Calu3 (cell line): ENCODE data around the gene DYSF. TPM values are rescaled to one million over a fixed set of nuclear protein-coding genes. Genes with fewer than 3 reads are reported as not detected.

Experiments
- BruUV-seq: library from RNA; stranded (reverse); fragments of 400-500 nt; replicated peaks from 2 replicates; lab custom pipeline; 2021; lab: Mats Ljungman, UMichigan
- CTCF ChIA-PET: fragments of 300-600 bp; sonication (Branson Sonifier 250); formaldehyde crosslinking; loops from one replicate; lab custom pipeline; 2022; ENCODE audit warnings: antibody characterized with exemption; lab: Charles Lee
- DNase-seq: peaks from one replicate; pipeline ENCODE4 v3.0.0; 2022
- H3K27ac Mint-ChIP-seq: one replicate; pipeline ENCODE4 v1.8.0; 2022; ENCODE audit warnings: mixed read lengths; ENCODE audit not compliant: unreplicated experiment
- H3K27me3 Mint-ChIP-seq: one replicate; pipeline ENCODE4 v1.8.0; 2022; ENCODE audit warnings: mixed read lengths; ENCODE audit not compliant: unreplicated experiment
- H3K36me3 Mint-ChIP-seq: one replicate; pipeline ENCODE4 v1.8.0; 2022; ENCODE audit warnings: mild to moderate bottlenecking, moderate library complexity, mixed read lengths; ENCODE audit not compliant: insufficient read depth, unreplicated experiment
- H3K4me1 Mint-ChIP-seq: one replicate; pipeline ENCODE4 v1.8.0; 2022; ENCODE audit warnings: mild to moderate bottlenecking, low read depth, mixed read lengths; ENCODE audit not compliant: unreplicated experiment
- H3K4me3 Mint-ChIP-seq: one replicate; pipeline ENCODE4 v1.8.0; 2022; ENCODE audit warnings: mild to moderate bottlenecking, low read depth, moderate library complexity, mixed read lengths; ENCODE audit not compliant: unreplicated experiment
- H3K9me3 Mint-ChIP-seq: one replicate; pipeline ENCODE4 v1.8.0; 2022; ENCODE audit warnings: low read depth, mixed read lengths; ENCODE audit not compliant: unreplicated experiment
- intact Hi-C: fragments of 100-400 bp; cut with micrococcal nuclease; formaldehyde crosslinking; loops from one replicate; pipeline ENCODE4 v1.10.0; 2022; ENCODE audit not compliant: unreplicated experiment
- total RNA-seq: library from RNA; stranded (reverse); gene quantifications from 2 replicates; pipeline ENCODE4 v1.2.3, GENCODE V29; 2022
- TF ChIP-seq, protein P1 (sequence below): fragments of 200-600 bp; IDR thresholded peaks from one replicate; pipeline ENCODE4 v1.8.0; 2022; ENCODE audit warnings: antibody characterized with exemption; ENCODE audit not compliant: unreplicated experiment

Gene DYSF
- total RNA-seq, 1 experiment from 2014 or later, result 3.2 TPM

DNA sequence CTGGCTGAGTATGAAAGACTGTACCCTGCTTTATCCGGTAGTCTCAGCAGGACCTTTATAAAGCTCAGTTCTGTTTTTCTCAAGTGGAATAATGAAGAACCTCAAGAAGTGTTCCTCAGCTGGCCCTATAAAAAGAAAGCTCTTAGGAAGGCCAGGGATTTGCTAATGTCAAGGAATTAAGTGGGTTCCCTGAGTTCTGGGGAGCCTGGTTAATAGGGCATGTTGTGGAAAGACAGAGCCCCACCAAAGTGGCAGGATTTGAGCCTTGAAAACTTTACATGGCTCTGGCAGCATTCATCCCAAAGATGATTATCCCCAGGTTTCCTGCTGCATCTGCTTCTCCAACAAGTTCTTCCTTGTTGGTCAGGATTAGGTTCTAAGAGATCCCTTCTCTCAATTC is 6.9 kb upstream of the DYSF start:
- no peaks in the 10 kb centered on the region for H3K4me1 Mint-ChIP-seq
- no peak for DNase-seq
- intact Hi-C loops, result no loop called here
- CTCF ChIA-PET, result interaction anchor here (1.0 kb wide), 1 partner anchor 64 kb away, joined by 4 read pairs; no protein-coding TSS in a partner anchor
- no TSS peak for BruUV-seq
- H3K9me3 Mint-ChIP-seq, result no peaks in the 10 kb centered on the region
- peaks cover 11% of the 10 kb centered on the region for H3K27me3 Mint-ChIP-seq
- H3K36me3 Mint-ChIP-seq, result no peaks in the 10 kb centered on the region
- no peak overlapping the region for H3K4me3 Mint-ChIP-seq
- TF ChIP-seq, protein P1, sequence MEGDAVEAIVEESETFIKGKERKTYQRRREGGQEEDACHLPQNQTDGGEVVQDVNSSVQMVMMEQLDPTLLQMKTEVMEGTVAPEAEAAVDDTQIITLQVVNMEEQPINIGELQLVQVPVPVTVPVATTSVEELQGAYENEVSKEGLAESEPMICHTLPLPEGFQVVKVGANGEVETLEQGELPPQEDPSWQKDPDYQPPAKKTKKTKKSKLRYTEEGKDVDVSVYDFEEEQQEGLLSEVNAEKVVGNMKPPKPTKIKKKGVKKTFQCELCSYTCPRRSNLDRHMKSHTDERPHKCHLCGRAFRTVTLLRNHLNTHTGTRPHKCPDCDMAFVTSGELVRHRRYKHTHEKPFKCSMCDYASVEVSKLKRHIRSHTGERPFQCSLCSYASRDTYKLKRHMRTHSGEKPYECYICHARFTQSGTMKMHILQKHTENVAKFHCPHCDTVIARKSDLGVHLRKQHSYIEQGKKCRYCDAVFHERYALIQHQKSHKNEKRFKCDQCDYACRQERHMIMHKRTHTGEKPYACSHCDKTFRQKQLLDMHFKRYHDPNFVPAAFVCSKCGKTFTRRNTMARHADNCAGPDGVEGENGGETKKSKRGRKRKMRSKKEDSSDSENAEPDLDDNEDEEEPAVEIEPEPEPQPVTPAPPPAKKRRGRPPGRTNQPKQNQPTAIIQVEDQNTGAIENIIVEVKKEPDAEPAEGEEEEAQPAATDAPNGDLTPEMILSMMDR, result no peak
- no peak overlapping the region for H3K27ac Mint-ChIP-seq

DNA sequence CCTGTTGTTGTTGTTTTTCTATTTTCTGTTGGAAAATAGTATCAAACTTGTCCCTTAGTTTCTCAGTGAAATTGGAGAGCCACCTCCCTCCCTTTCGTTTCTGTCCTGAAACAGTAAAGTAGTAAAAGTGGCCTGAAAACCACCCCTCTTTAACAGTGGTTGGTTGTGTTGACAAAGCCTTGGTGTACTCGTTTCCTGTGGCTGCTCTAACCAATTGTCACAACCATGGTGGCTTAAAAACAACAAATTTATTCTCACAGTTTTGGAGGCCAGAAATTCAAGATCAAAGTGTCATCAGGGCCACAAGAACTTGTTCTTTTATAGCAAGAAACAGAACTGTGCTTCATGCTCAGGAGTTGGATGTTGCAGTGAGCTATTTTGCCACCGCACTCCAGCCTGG is 4.0 kb upstream of the DYSF start:
- CTCF ChIA-PET, result interaction anchor here (0.9 to 1.2 kb wide), 2 partner anchors 11 to 15 kb away, joined by 3 read pairs; no protein-coding TSS in a partner anchor
- intact Hi-C loops, result no loop called here
- BruUV-seq, result no TSS peak
- peaks cover 7% of the 10 kb centered on the region for H3K36me3 Mint-ChIP-seq
- no peaks in the 10 kb centered on the region for H3K9me3 Mint-ChIP-seq
- DNase-seq, result no peak
- no peaks in the 10 kb centered on the region for H3K4me1 Mint-ChIP-seq
- no peak overlapping the region for H3K27ac Mint-ChIP-seq
- TF ChIP-seq, protein P1, result no peak
- peaks cover 27% of the 10 kb centered on the region for H3K27me3 Mint-ChIP-seq
- H3K4me3 Mint-ChIP-seq, result no peak overlapping the region

DNA sequence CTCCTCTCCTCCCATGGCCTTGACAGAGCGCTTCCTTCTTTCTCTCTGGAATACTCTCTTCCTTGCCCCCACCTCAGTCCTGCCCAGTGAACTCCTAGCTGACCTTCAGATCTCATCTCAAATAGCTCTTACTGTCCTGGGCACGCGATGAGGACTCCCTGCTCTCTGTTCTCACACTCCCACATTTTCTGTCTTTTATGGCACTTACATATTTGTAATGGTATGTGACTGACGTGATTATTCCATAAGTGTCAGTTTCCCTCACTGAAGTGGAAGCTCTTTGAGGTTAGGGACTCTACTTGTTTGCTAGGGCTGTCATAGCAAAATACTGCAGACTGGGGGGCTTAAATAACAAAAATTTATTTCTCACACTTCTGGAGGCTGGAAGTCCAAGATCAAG is 1.7 kb upstream of the DYSF start:
- BruUV-seq, result no TSS peak
- intact Hi-C loops, result no loop called here
- Mint-ChIP-seq H3K4me1 (peaks cover 15% of the 10 kb centered on the region), H3K27me3 (peaks cover 47% of the 10 kb centered on the region), H3K27ac (no peak overlapping the region), H3K9me3 (no peaks in the 10 kb centered on the region), H3K36me3 (peaks cover 7% of the 10 kb centered on the region), H3K4me3 (no peak overlapping the region)
- TF ChIP-seq, protein P1, result no peak
- DNase-seq, result no peak
- CTCF ChIA-PET, result interaction anchor here (0.6 kb wide), 2 partner anchors 19 to 120 kb away, joined by 3 to 7 read pairs; partner anchors contain the start of gene ZNF638

DNA sequence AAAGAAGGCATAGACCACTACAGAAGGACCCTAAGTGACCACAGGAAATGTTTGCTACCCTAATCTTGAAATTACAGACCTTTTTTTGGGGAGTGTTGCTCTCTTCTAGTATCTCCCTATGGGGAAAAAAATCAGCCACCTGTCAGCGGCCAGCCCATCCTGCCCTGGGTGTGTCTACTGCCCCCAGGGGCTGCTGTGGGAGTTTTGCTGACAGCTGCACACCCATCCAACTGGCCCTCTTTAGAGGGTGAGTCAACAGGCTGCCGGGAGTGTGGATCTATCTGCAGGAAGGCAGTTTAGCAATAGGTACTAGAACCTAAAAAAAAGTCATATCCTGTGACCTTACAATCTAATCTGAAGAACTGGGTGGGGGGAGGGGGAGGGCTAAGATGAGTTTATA is 796 bp upstream of the DYSF start:
- H3K27ac Mint-ChIP-seq, result no peak overlapping the region
- TF ChIP-seq, protein P1, result no peak
- BruUV-seq, result no TSS peak
- H3K27me3 Mint-ChIP-seq, result peaks cover 47% of the 10 kb centered on the region
- peaks cover 24% of the 10 kb centered on the region for H3K4me1 Mint-ChIP-seq
- H3K36me3 Mint-ChIP-seq, result peaks cover 7% of the 10 kb centered on the region
- intact Hi-C loops, result no loop called here
- no peak overlapping the region for H3K4me3 Mint-ChIP-seq
- H3K9me3 Mint-ChIP-seq, result no peaks in the 10 kb centered on the region
- DNase-seq, result peak; percentile 43
- CTCF ChIA-PET, result interaction anchor here (0.6 to 1.0 kb wide), 3 partner anchors 14 to 217 kb away, joined by 4 read pairs; no protein-coding TSS in a partner anchor
